Measurements from ENCODE around the gene ALCAM.

The ALCAM gene

GRCh38 chr3:105323274-105323599 lies 43.5 kb upstream of the ALCAM start:
- H3K27ac ChIP-seq (ENCODE audit: extremely low read depth, low read depth, low read length): no peak overlapping the region
- no peaks in the 10 kb centered on the region for H3K36me3 ChIP-seq (ENCODE audit: control insufficient read depth in 2 of 2, insufficient read depth in 1 of 2, low read length in 2 of 2)
- CTCF ChIA-PET: no interaction called here
- no peak for TF ChIP-seq ZBTB1 (tag by site-specific recombination; IDR thresholded peaks at IDR 0.05)
- TF ChIP-seq ZBTB21 (tag by site-specific recombination; IDR thresholded peaks at IDR 0.05): no peak
- TF ChIP-seq PRDM4 (tag by site-specific recombination; IDR thresholded peaks at IDR 0.05): no peak
- no peak for TF ChIP-seq SCRT2 (tag by site-specific recombination; IDR thresholded peaks at IDR 0.05)
- TF ChIP-seq ZNF677 (tag by site-specific recombination; IDR thresholded peaks at IDR 0.05): no peak
- H3K9me3 ChIP-seq (ENCODE audit: control insufficient read depth, insufficient read depth, low read depth, low read length): no peaks in the 10 kb centered on the region
- POLR2A ChIA-PET: no interaction called here
- H3K4me3 ChIP-seq (ENCODE audit: low read depth, low read length): no peak overlapping the region
- H3K4me1 ChIP-seq (ENCODE audit: control insufficient read depth, insufficient read depth, low read length): no peaks in the 10 kb centered on the region

GRCh38 chr3:105324951-105325350 lies 41.8 kb upstream of the ALCAM start:
- ChIA-PET CTCF (no interaction called here), POLR2A (no interaction called here)
- Histone ChIP-seq H3K4me3 (ENCODE audit: low read depth, low read length) (no peak overlapping the region), H3K36me3 (ENCODE audit: control insufficient read depth in 2 of 2, insufficient read depth in 1 of 2, low read length in 2 of 2) (no peaks in the 10 kb centered on the region), H3K4me1 (ENCODE audit: control insufficient read depth, insufficient read depth, low read length) (no peaks in the 10 kb centered on the region), H3K27ac (ENCODE audit: extremely low read depth, low read depth, low read length) (no peak overlapping the region), H3K9me3 (ENCODE audit: control insufficient read depth, insufficient read depth, low read depth, low read length) (no peaks in the 10 kb centered on the region)
- TF ChIP-seq ZNF600 (tag by site-specific recombination; IDR thresholded peaks at IDR 0.05): no peak
- TF ChIP-seq ZNF692 (tag by site-specific recombination; IDR thresholded peaks at IDR 0.05): no peak
- TF ChIP-seq ZNF560 (tag by site-specific recombination; IDR thresholded peaks at IDR 0.05; ENCODE audit: borderline replicate concordance): no peak
- TF ChIP-seq ZFP41 (tag by site-specific recombination; IDR thresholded peaks at IDR 0.05; ENCODE audit: borderline replicate concordance): no peak
- TF ChIP-seq ZNF133 (tag by site-specific recombination; IDR thresholded peaks at IDR 0.05): no peak
- TF ChIP-seq KLF9 (tag by site-specific recombination; IDR thresholded peaks at IDR 0.05; ENCODE audit: low read depth): no peak
- TF ChIP-seq ZSCAN18 (tag by site-specific recombination; IDR thresholded peaks at IDR 0.05): no peak
- no peak for TF ChIP-seq ZNF138 (tag by site-specific recombination; IDR thresholded peaks at IDR 0.05; ENCODE audit: borderline replicate concordance)
- no peak for TF ChIP-seq ZEB2 (tag by site-specific recombination; IDR thresholded peaks at IDR 0.05)
- no peak for TF ChIP-seq ZNF114 (tag by site-specific recombination; IDR thresholded peaks at IDR 0.05)
- TF ChIP-seq ZFP69B (tag by site-specific recombination; IDR thresholded peaks at IDR 0.05): no peak
- TF ChIP-seq ZNF157 (tag by site-specific recombination; IDR thresholded peaks at IDR 0.05): no peak
- TF ChIP-seq ZNF704 (tag by site-specific recombination; IDR thresholded peaks at IDR 0.05): no peak
- no peak for TF ChIP-seq ZNF514 (tag by site-specific recombination; IDR thresholded peaks at IDR 0.05)
- no peak for TF ChIP-seq ZNF174 (tag by site-specific recombination; IDR thresholded peaks at IDR 0.05)
- no peak for TF ChIP-seq ZNF561 (tag by site-specific recombination; IDR thresholded peaks at IDR 0.05; ENCODE audit: borderline replicate concordance)
- TF ChIP-seq ZNF362 (tag by site-specific recombination; IDR thresholded peaks at IDR 0.05): no peak
- TF ChIP-seq ZNF16 (tag by site-specific recombination; IDR thresholded peaks at IDR 0.05; ENCODE audit: low read depth): no peak
- TF ChIP-seq ZNF677 (tag by site-specific recombination; IDR thresholded peaks at IDR 0.05): no peak
- no peak for TF ChIP-seq ZNF148 (tag by site-specific recombination; IDR thresholded peaks at IDR 0.05; ENCODE audit: borderline replicate concordance)

All from HEK293 (cell line).